PC-3 (cell line): ENCODE data around the gene ZDHHC5. TPM values are rescaled to one million over a fixed set of nuclear protein-coding genes. Genes with fewer than 3 reads are reported as not detected.
A peak's percentile ranks its signal among the peaks of the same experiment; 100 is the strongest.
"Not testable (repeated sequence)": the region's sequence is repeated elsewhere in the genome, so short reads cannot be mapped to it uniquely, and the experiment has no call there.

Experiments
- ATAC-seq: fragments of 200-7000 bp; cut with Tn5 transposase; 2 replicates; pipeline ENCODE4 v1.9.1; 2020; ENCODE audit warnings: mild to moderate bottlenecking, moderate library complexity
- BruUV-seq: library from RNA; stranded (reverse); fragments of 400-500 nt; replicated peaks from 2 replicates; lab custom pipeline; 2021; lab: Mats Ljungman, UMichigan
- CTCF ChIA-PET: fragments of 300-600 bp; sonication (Branson Sonifier 250); formaldehyde crosslinking; loops from one replicate; lab custom pipeline; 2022; ENCODE audit warnings: antibody characterized with exemption; lab: Charles Lee
- POLR2A ChIA-PET: fragments of 300-600 bp; sonication (Branson Sonifier 250); formaldehyde crosslinking; loops from one replicate; lab custom pipeline; 2022; ENCODE audit warnings: antibody characterized with exemption; ENCODE audit not compliant: unreplicated experiment; lab: Charles Lee
- DNase-seq: peaks from one replicate; pipeline ENCODE4 v3.0.0-alpha.2; 2015
- H2AFZ ChIP-seq: fragments of 300-600 bp; sonication (generic); 2 replicates; pipeline ENCODE4 v1.6.0; 2016; ENCODE audit warnings: antibody characterized with exemption, low read length
- H3F3A ChIP-seq: fragments of 300-600 bp; sonication (generic); one replicate; pipeline ENCODE4 v1.6.0; 2017; ENCODE audit warnings: antibody characterized with exemption, low read length, control low read depth, mild to moderate bottlenecking; ENCODE audit not compliant: unreplicated experiment
- H3K27ac ChIP-seq: fragments of 300-600 bp; sonication (generic); 2 replicates; pipeline ENCODE4 v1.5.1; 2016; ENCODE audit warnings: mild to moderate bottlenecking, low read length
- H3K27me3 ChIP-seq: fragments of 300-600 bp; sonication (generic); 2 replicates; pipeline ENCODE4 v1.6.1; 2016; ENCODE audit warnings: low read length, mixed read lengths
- H3K36me3 ChIP-seq: fragments of 300-600 bp; sonication (generic); 2 replicates; pipeline ENCODE4 v1.6.1; 2016; ENCODE audit warnings: low read depth, mixed run types, low read length, mixed read lengths
- H3K4me1 ChIP-seq: fragments of 300-600 bp; sonication (generic); 2 replicates; pipeline ENCODE4 v1.5.1; 2016; ENCODE audit warnings: low read length; ENCODE audit not compliant: insufficient read depth
- H3K4me2 ChIP-seq: fragments of 300-600 bp; sonication (generic); 2 replicates; pipeline ENCODE4 v1.6.0; 2016; ENCODE audit warnings: low read length
- H3K4me3 ChIP-seq: fragments of 300-600 bp; sonication (generic); 2 replicates; pipeline ENCODE4 v1.5.1; 2016; ENCODE audit warnings: mild to moderate bottlenecking, low read length, mixed read lengths
- H3K79me2 ChIP-seq: fragments of 300-600 bp; sonication (generic); 2 replicates; pipeline ENCODE4 v1.6.1; 2017; ENCODE audit warnings: low read length, mixed read lengths
- H3K9ac ChIP-seq: fragments of 300-600 bp; sonication (generic); 2 replicates; pipeline ENCODE4 v1.6.0; 2016; ENCODE audit warnings: mild to moderate bottlenecking, low read length
- H3K9me2 ChIP-seq: fragments of 300-600 bp; sonication (generic); replicated peaks from 2 replicates; pipeline ENCODE4 v1.6.1; 2016; ENCODE audit warnings: mixed run types, low read length, mixed read lengths
- H3K9me3 ChIP-seq: fragments of 300-600 bp; sonication (generic); 2 replicates; pipeline ENCODE4 v1.6.1; 2016; ENCODE audit warnings: low read length, mixed read lengths
- H4K20me1 ChIP-seq: fragments of 300-600 bp; sonication (generic); 2 replicates; pipeline ENCODE4 v1.6.1; 2016; ENCODE audit warnings: low read length, mixed read lengths
- EZH2 ChIP-seq: fragments of 300-600 bp; sonication (generic); IDR thresholded peaks from one replicate; pipeline ENCODE4 v1.6.1; 2017; ENCODE audit warnings: antibody characterized with exemption, mild to moderate bottlenecking, low read length; ENCODE audit not compliant: unreplicated experiment
- EZH2phosphoT487 ChIP-seq: fragments of 300-600 bp; sonication (generic); IDR thresholded peaks from 2 replicates; pipeline ENCODE4 v1.6.1; 2018; ENCODE audit warnings: mild to moderate bottlenecking, antibody characterized with exemption, low read length, borderline replicate concordance
- intact Hi-C: fragments of 100-400 bp; cut with micrococcal nuclease; formaldehyde crosslinking; loops from 2 replicates; pipeline ENCODE4 v1.9.0; 2023
- total RNA-seq: library from RNA; depleted of rRNA; stranded (reverse); fragments of >200 nt; gene quantifications from 2 replicates; pipeline ENCODE4 v1.2.3, GENCODE V29; 2014
- TF ChIP-seq, protein P1 (sequence below): fragments of 300-600 bp; sonication (generic); conservative IDR thresholded peaks from 2 replicates; pipeline ENCODE4 v1.5.1; 2017; ENCODE audit warnings: antibody characterized with exemption, low read depth, mild to moderate bottlenecking, low read length

The ZDHHC5 gene
- total RNA-seq, 1 experiment from 2014 or later: 86.7 TPM

DNA sequence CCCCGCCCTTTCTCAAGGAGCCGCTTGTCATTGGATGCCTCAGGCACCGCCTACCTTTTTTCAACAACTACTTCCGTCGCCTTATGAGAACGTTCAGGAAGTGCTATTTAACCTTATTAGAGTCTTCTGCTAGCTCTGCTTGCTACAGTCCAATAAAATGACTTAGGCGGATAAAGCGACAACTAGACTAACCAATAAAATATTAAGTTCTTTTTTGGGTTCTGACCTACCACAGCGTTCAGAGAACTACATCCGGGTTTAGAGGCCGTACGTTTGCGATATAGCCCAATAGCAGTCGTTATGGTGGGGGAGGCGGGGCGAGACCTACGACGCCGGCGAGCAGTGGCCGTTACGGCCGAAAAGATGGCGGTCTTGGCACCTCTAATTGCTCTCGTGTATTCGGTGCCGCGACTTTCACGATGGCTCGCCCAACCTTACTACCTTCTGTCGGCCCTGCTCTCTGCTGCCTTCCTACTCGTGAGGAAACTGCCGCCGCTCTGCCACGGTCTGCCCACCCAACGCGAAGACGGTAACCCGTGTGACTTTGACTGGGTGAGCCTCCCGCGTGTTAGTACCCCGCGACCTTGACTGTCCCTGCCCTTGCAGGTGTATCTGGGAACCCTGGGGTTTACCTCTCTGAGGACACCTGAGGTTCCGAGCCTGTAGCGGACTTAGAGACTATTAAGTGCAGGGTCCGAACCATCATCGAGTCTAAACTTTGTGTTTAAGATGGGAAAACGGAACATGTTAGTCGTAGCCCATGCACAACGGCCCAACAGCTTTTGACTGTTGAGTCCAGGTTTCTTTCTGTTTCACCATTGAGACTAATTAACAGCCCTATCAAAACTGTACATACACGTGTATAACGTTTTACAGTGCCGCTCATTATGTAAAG is 44.6 kb downstream of the ZDHHC5 start, which contains the start of gene TMX2:
TMX2 (plus strand) TSS at position 338 of the 895 bp plus-strand sequence; CDS start at position 364, 26 bp downstream.
- H3K79me2 ChIP-seq: peaks cover 63% of the 10 kb centered on the region
- ATAC-seq: peak; percentile 92
- peaks cover 4% of the 10 kb centered on the region; the same call in 1 of the 2 replicates for H3K36me3 ChIP-seq
- H3K4me3 ChIP-seq: peak within 1 kb of the TSS; percentile 99
- POLR2A ChIA-PET: interaction anchor here (0.6 to 1.0 kb wide), 6 partner anchors 13 to 682 kb away, joined by 3 to 38 read pairs (median 4); partner anchors contain the start of gene CTNND1
- no peaks in the 10 kb centered on the region for H3K27me3 ChIP-seq
- H3K4me1 ChIP-seq: peaks cover 24% of the 10 kb centered on the region
- TSS peak; percentile 73 for BruUV-seq
- peak within 1 kb of the TSS; percentile 96 for H3K9ac ChIP-seq
- no peaks in the 10 kb centered on the region for H3K9me2 ChIP-seq
- H3K4me2 ChIP-seq: peak within 1 kb of the TSS; percentile 98
- peaks cover 13% of the 10 kb centered on the region for H4K20me1 ChIP-seq
- DNase-seq: peak; percentile 99
- no peaks in the 10 kb centered on the region for H3F3A ChIP-seq
- no peak for TF ChIP-seq EZH2
- TF ChIP-seq, protein P1, sequence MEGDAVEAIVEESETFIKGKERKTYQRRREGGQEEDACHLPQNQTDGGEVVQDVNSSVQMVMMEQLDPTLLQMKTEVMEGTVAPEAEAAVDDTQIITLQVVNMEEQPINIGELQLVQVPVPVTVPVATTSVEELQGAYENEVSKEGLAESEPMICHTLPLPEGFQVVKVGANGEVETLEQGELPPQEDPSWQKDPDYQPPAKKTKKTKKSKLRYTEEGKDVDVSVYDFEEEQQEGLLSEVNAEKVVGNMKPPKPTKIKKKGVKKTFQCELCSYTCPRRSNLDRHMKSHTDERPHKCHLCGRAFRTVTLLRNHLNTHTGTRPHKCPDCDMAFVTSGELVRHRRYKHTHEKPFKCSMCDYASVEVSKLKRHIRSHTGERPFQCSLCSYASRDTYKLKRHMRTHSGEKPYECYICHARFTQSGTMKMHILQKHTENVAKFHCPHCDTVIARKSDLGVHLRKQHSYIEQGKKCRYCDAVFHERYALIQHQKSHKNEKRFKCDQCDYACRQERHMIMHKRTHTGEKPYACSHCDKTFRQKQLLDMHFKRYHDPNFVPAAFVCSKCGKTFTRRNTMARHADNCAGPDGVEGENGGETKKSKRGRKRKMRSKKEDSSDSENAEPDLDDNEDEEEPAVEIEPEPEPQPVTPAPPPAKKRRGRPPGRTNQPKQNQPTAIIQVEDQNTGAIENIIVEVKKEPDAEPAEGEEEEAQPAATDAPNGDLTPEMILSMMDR: no peak
- TF ChIP-seq EZH2phosphoT487: no peak
- peak within 1 kb of the TSS; percentile 75 for H3K27ac ChIP-seq
- H3K9me3 ChIP-seq: no peaks in the 10 kb centered on the region
- peak within 1 kb of the TSS; percentile 77 for H2AFZ ChIP-seq
- intact Hi-C loops: loop anchor here (1.0 kb wide), 7 partner anchors 29 to 866 kb away; partner anchors contain the start of genes CLP1, SELENOH and TIMM10
- CTCF ChIA-PET: interaction anchor here (0.5 to 1.0 kb wide), 2 partner anchors 87 to 88 kb away, joined by 5 read pairs; no protein-coding TSS in a partner anchor

DNA sequence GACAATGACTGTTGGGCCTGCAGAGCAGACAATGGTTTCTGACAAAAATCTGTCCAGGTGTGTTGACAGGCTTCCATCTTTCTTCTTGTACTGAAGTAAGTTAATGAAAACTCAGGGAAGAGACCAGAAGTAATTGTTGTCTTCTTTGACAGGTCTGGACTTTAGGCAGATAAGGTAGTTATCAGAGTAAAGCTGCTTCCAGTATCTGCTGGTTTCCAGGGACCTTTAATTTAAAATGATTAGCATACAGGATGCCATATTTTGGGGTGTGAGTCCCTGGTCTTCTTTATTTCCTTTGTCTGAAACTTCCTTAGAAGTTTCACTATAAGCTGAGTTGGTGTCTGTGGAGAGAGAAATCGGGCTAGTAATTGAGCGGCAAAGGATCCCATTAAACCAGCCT is 45.9 kb downstream of the ZDHHC5 start:
- Histone ChIP-seq H3K36me3 (peaks cover 7% of the 10 kb centered on the region; the same call in 1 of the 2 replicates), H3K79me2 (peaks cover 63% of the 10 kb centered on the region), H3K27ac (no peak overlapping the region), H3K4me1 (peaks cover 24% of the 10 kb centered on the region), H3K9ac (peak overlapping the region; percentile 96; the same call in 1 of the 2 replicates), H3K27me3 (no peaks in the 10 kb centered on the region), H2AFZ (no peak overlapping the region), H3F3A (no peaks in the 10 kb centered on the region), H3K4me3 (peak overlapping the region; percentile 99), H3K9me3 (no peaks in the 10 kb centered on the region), H3K9me2 (no peaks in the 10 kb centered on the region), H3K4me2 (peak overlapping the region; percentile 98), H4K20me1 (peaks cover 20% of the 10 kb centered on the region)
- TF ChIP-seq EZH2 (no peak), EZH2phosphoT487 (no peak)
- TF ChIP-seq, protein P1: no peak
- intact Hi-C loops: no loop called here
- ChIA-PET POLR2A (no interaction called here), CTCF (no interaction called here)
- no TSS peak for BruUV-seq
- ATAC-seq (no peak), DNase-seq (no peak)

DNA sequence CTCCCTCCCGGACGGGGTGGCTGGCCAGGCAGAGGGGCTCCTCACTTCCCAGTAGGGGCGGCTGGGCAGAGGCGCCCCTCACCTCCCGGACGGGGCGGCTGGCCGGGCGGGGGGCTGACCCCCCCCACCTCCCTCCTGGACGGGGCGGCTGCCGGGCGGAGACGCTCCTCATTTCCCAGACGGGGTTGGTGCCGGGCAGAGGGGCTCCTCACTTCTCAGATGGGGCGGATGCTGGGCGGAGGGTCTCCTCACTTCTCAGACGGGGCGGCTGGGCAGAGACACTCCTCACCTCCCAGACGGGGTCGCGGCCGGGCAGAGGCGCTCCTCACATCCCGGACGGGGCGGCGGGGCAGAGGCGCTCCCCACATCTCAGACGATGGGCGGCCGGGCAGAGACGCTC is 48.8 kb downstream of the ZDHHC5 start:
- H3K4me2 ChIP-seq, CTCF ChIA-PET, H3K9ac ChIP-seq, POLR2A ChIA-PET, H3F3A ChIP-seq, ATAC-seq, intact Hi-C loops, H2AFZ ChIP-seq, H3K27me3 ChIP-seq, H3K9me2 ChIP-seq, DNase-seq, H3K4me3 ChIP-seq, BruUV-seq, H3K9me3 ChIP-seq, H3K27ac ChIP-seq: not testable (repeated sequence)
- Histone ChIP-seq H3K4me1 (peaks cover 15% of the 10 kb centered on the region), H3K79me2 (peaks cover 70% of the 10 kb centered on the region), H3K36me3 (peaks cover 16% of the 10 kb centered on the region), H4K20me1 (peaks cover 38% of the 10 kb centered on the region)
